Myocyte (in vitro differentiated cells): ENCODE data around the gene NBEA. TPM values are rescaled to one million over a fixed set of nuclear protein-coding genes. Genes with fewer than 3 reads are reported as not detected.

Experiments used
- DNase-seq: peaks from one replicate; pipeline ENCODE4 v3.0.0-alpha.2; 2012; ENCODE audit warnings: low read depth
- polyA plus RNA-seq: library from polyadenylated mRNA; unstranded; fragments of >200 nt; gene quantifications from one replicate; pipeline ENCODE4 v1.2.1, GENCODE V29; 2012; ENCODE audit warnings: missing spikeins
- total RNA-seq: library from RNA; depleted of rRNA; stranded (reverse); fragments of >200 nt; gene quantifications from 2 replicates; pipeline ENCODE4 v1.2.3, GENCODE V29; 2014

Gene NBEA
- total RNA-seq = 4.2 and 7.0 TPM in 2 replicates
- 1.3 TPM for polyA plus RNA-seq

- DNase-seq = peak; percentile 72
Observed at GRCh38 chr13:34941835-34942731, at the start of gene NBEA. NBEA (plus strand) TSS chr13:34942270; CDS start chr13:34942821, 551 bp downstream.

- DNase-seq = no peak
Observed at GRCh38 chr13:34894756-34895155, 47.3 kb upstream of the NBEA start.

GRCh38 chr13:34897220-34897619 lies 44.9 kb upstream of the NBEA start:
- peak; percentile 8 for DNase-seq

- no peak for DNase-seq
Observed at GRCh38 chr13:34899888-34900287, 42.2 kb upstream of the NBEA start.

- DNase-seq = no peak
Observed at GRCh38 chr13:34900288-34900739, 41.8 kb upstream of the NBEA start.

GRCh38 chr13:34901572-34901971 lies 40.5 kb upstream of the NBEA start:
- DNase-seq = no peak

GRCh38 chr13:34911159-34911558 lies 30.9 kb upstream of the NBEA start:
- no peak for DNase-seq

- peak; percentile 41 for DNase-seq
Observed at GRCh38 chr13:34913040-34913439, 29.0 kb upstream of the NBEA start.

GRCh38 chr13:34914416-34914815 lies 27.7 kb upstream of the NBEA start:
- no peak for DNase-seq

- DNase-seq = peak; percentile 71
Observed at GRCh38 chr13:34926508-34926907, 15.6 kb upstream of the NBEA start.

- peak; percentile 47 for DNase-seq
Observed at GRCh38 chr13:34928676-34929075, 13.4 kb upstream of the NBEA start.

GRCh38 chr13:34931572-34931971 lies 10.5 kb upstream of the NBEA start:
- DNase-seq = peak; percentile 58

- DNase-seq = no peak
Observed at GRCh38 chr13:34933349-34933748, 8.7 kb upstream of the NBEA start.

GRCh38 chr13:34933786-34934185 lies 8.3 kb upstream of the NBEA start:
- no peak for DNase-seq

GRCh38 chr13:34935841-34936240 lies 6.2 kb upstream of the NBEA start:
- no peak for DNase-seq

GRCh38 chr13:34939771-34940170 lies 2.3 kb upstream of the NBEA start:
- no peak for DNase-seq

GRCh38 chr13:34941436-34941834 lies 635 bp upstream of the NBEA start:
- no peak for DNase-seq

- peak; percentile 5 for DNase-seq
Observed at GRCh38 chr13:34942732-34943435, 814 bp downstream of the NBEA start.

GRCh38 chr13:34943436-34944273 lies 1.6 kb downstream of the NBEA start:
- DNase-seq = peak; percentile 13

GRCh38 chr13:34944274-34944634 lies 2.2 kb downstream of the NBEA start:
- no peak for DNase-seq

GRCh38 chr13:34944751-34945150 lies 2.7 kb downstream of the NBEA start:
- no peak for DNase-seq
